Measurements from ENCODE around the gene OPRD1. TPM values are rescaled to one million over a fixed set of nuclear protein-coding genes. Genes with fewer than 3 reads are reported as not detected.
"Not testable (repeated sequence)": the region's sequence is repeated elsewhere in the genome, so short reads cannot be mapped to it uniquely, and the experiment has no call there.

The OPRD1 gene
- total and polyA plus RNA-seq, 4 donors = 0.28 to 1.4 (median 0.66) TPM

DNA sequence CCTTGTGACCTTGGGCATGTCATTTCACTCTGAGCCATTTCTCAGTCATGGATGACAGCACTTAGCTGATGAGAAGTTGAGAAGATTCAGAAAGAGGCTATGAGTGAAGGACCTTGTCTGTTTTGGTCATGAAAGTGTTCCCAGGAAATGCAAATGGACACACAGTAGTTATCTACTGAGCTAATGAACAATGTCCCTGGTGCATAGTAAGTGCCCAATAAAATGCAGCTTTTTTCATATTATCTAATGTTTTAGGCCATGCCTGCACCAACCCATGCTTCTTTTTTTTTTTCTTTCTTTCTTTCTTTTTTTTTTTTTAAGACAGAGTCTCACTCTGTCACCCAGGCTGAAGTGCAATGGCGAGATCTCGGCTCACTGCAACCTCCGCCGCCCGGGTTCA lies 58.0 kb downstream of the OPRD1 start:
- Histone ChIP-seq H3K4me1 (ENCODE audit: control insufficient read depth, insufficient read depth, low read length) (no peaks in the 10 kb centered on the region), H3K4me3 (ENCODE audit: low read depth, low read length) (no peak overlapping the region), H3K27ac (ENCODE audit: low read depth, low read length) (no peak overlapping the region), H3K27me3 (ENCODE audit: control insufficient read depth, insufficient read depth, low read length) (peaks cover 2% of the 10 kb centered on the region), H3K36me3 (ENCODE audit: control insufficient read depth, insufficient read depth, low read length) (no peaks in the 10 kb centered on the region), H3K9me3 (ENCODE audit: control insufficient read depth, insufficient read depth, low read length) (no peaks in the 10 kb centered on the region)
- 80% methylated on average over 1 of the region's 5 CpGs for WGBS (ENCODE audit: insufficient coverage)
- DNase-seq (ENCODE audit: low read depth in 4 of 6, low spot score in 6 of 6) = no peak

- H3K36me3 ChIP-seq (ENCODE audit: control insufficient read depth, insufficient read depth, low read length) = no peaks in the 10 kb centered on the region
- H3K27me3 ChIP-seq (ENCODE audit: control insufficient read depth, insufficient read depth, low read length) = no peaks in the 10 kb centered on the region
- H3K9me3 ChIP-seq (ENCODE audit: control insufficient read depth, insufficient read depth, low read length) = no peaks in the 10 kb centered on the region
- H3K4me1 ChIP-seq (ENCODE audit: control insufficient read depth, insufficient read depth, low read length) = no peaks in the 10 kb centered on the region
- no peak overlapping the region for H3K27ac ChIP-seq (ENCODE audit: low read depth, low read length)
- no peak for DNase-seq (ENCODE audit: low read depth in 4 of 6, low spot score in 6 of 6)
- H3K4me3 ChIP-seq (ENCODE audit: low read depth, low read length) = no peak overlapping the region
- 78% methylated on average over 4 of the region's 12 CpGs for WGBS (ENCODE audit: insufficient coverage)
Measured at GRCh38 chr1:28871631-28872401, 59.8 kb downstream of the OPRD1 start.

GRCh38 chr1:28875134-28875533 lies 63.2 kb downstream of the OPRD1 start:
- not testable (repeated sequence) for H3K27me3 ChIP-seq (ENCODE audit: control insufficient read depth, insufficient read depth, low read length); H3K36me3 ChIP-seq (ENCODE audit: control insufficient read depth, insufficient read depth, low read length); H3K9me3 ChIP-seq (ENCODE audit: control insufficient read depth, insufficient read depth, low read length); H3K27ac ChIP-seq (ENCODE audit: low read depth, low read length); H3K4me1 ChIP-seq (ENCODE audit: control insufficient read depth, insufficient read depth, low read length); DNase-seq (ENCODE audit: low read depth in 4 of 6, low spot score in 6 of 6); H3K4me3 ChIP-seq (ENCODE audit: low read depth, low read length)
- 86% methylated on average over 5 of the region's 5 CpGs for WGBS (ENCODE audit: insufficient coverage)

GRCh38 chr1:28877132-28877781 lies 65.3 kb downstream of the OPRD1 start:
- peak in 5 of 6 donors; percentile 62 to 94 (median 69) for DNase-seq (ENCODE audit: low read depth in 4 of 6, low spot score in 6 of 6)
- Histone ChIP-seq H3K4me3 (ENCODE audit: low read depth, low read length) (no peak overlapping the region), H3K27me3 (ENCODE audit: control insufficient read depth, insufficient read depth, low read length) (no peaks in the 10 kb centered on the region), H3K27ac (ENCODE audit: low read depth, low read length) (no peak overlapping the region), H3K36me3 (ENCODE audit: control insufficient read depth, insufficient read depth, low read length) (no peaks in the 10 kb centered on the region), H3K9me3 (ENCODE audit: control insufficient read depth, insufficient read depth, low read length) (no peaks in the 10 kb centered on the region), H3K4me1 (ENCODE audit: control insufficient read depth, insufficient read depth, low read length) (peaks cover 4% of the 10 kb centered on the region)
- WGBS (ENCODE audit: insufficient coverage) = 22% methylated on average over 13 of the region's 18 CpGs

- 86% methylated on average over 4 of the region's 4 CpGs for WGBS (ENCODE audit: insufficient coverage)
- H3K27me3 ChIP-seq (ENCODE audit: control insufficient read depth, insufficient read depth, low read length) = no peaks in the 10 kb centered on the region
- no peak for DNase-seq (ENCODE audit: low read depth in 4 of 6, low spot score in 6 of 6)
- no peaks in the 10 kb centered on the region for H3K36me3 ChIP-seq (ENCODE audit: control insufficient read depth, insufficient read depth, low read length)
- peaks cover 4% of the 10 kb centered on the region for H3K4me1 ChIP-seq (ENCODE audit: control insufficient read depth, insufficient read depth, low read length)
- no peaks in the 10 kb centered on the region for H3K9me3 ChIP-seq (ENCODE audit: control insufficient read depth, insufficient read depth, low read length)
- H3K27ac ChIP-seq (ENCODE audit: low read depth, low read length) = no peak overlapping the region
- H3K4me3 ChIP-seq (ENCODE audit: low read depth, low read length) = no peak overlapping the region
Measured at GRCh38 chr1:28878796-28879195, 66.8 kb downstream of the OPRD1 start.

- WGBS (ENCODE audit: insufficient coverage) = 27% methylated on average over 11 of the region's 13 CpGs
- Histone ChIP-seq H3K27me3 (ENCODE audit: control insufficient read depth, insufficient read depth, low read length) (peaks cover 10% of the 10 kb centered on the region), H3K4me3 (ENCODE audit: low read depth, low read length) (no peak overlapping the region)
Measured at GRCh38 chr1:28882009-28882628, 70.1 kb downstream of the OPRD1 start.

DNA sequence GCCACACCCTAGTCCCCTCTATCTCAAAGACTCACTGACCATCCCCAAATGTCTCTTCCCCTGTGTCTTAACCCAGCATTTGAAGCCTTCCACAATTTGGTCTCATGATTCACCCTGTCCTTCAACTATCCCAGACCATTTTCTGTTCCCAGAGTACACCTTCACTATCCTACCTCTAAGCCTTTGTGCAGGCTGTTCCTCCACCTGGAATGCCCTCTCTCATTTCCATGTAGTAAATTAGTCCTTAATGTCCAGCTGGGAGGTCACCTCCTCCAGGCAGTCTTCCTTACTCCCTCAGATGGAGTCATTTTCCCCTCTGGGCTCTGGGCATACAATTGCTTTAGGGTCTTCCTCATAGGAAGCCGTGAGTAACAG lies 71.3 kb downstream of the OPRD1 start:
- no peak for DNase-seq (ENCODE audit: low read depth in 4 of 6, low spot score in 6 of 6)
- 40% methylated on average over 1 of the region's 1 CpG for WGBS (ENCODE audit: insufficient coverage)
- peaks cover 20% of the 10 kb centered on the region for H3K4me1 ChIP-seq (ENCODE audit: control insufficient read depth, insufficient read depth, low read length)
- no peaks in the 10 kb centered on the region for H3K36me3 ChIP-seq (ENCODE audit: control insufficient read depth, insufficient read depth, low read length)
- peaks cover 19% of the 10 kb centered on the region for H3K27me3 ChIP-seq (ENCODE audit: control insufficient read depth, insufficient read depth, low read length)
- no peak overlapping the region for H3K4me3 ChIP-seq (ENCODE audit: low read depth, low read length)
- H3K9me3 ChIP-seq (ENCODE audit: control insufficient read depth, insufficient read depth, low read length) = no peaks in the 10 kb centered on the region
- H3K27ac ChIP-seq (ENCODE audit: low read depth, low read length) = no peak overlapping the region

More at GRCh38 chr1:28882009-28882628, 70.1 kb downstream of the OPRD1 start:
- Histone ChIP-seq H3K9me3 (ENCODE audit: control insufficient read depth, insufficient read depth, low read length) (no peaks in the 10 kb centered on the region), H3K27ac (ENCODE audit: low read depth, low read length) (no peak overlapping the region), H3K36me3 (ENCODE audit: control insufficient read depth, insufficient read depth, low read length) (no peaks in the 10 kb centered on the region), H3K4me1 (ENCODE audit: control insufficient read depth, insufficient read depth, low read length) (peaks cover 10% of the 10 kb centered on the region)
- peak in 5 of 6 donors; percentile 71 to 96 (median 76) for DNase-seq (ENCODE audit: low read depth in 4 of 6, low spot score in 6 of 6)

DNA sequence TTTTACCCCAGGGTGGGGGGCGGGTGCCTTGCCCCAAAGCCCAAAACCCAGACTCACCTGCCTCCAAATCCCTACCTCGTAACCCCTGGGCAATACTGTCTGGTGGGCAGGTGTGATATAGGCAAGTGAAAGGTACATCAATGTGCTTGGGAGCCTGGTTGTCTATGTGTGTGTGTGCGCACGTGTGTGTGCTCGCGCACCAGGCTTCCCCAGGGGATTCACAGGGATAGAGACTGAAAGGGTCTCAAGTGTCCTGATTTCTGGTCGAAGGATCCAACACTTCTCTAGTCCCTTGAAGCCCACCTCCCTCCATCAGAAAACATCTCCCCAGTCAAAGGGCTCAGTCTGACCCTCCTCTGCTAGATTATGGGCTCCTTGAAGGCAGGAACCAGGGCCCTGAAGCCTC lies 73.5 kb downstream of the OPRD1 start:
- peaks cover 20% of the 10 kb centered on the region for H3K27me3 ChIP-seq (ENCODE audit: control insufficient read depth, insufficient read depth, low read length)
- no peaks in the 10 kb centered on the region for H3K36me3 ChIP-seq (ENCODE audit: control insufficient read depth, insufficient read depth, low read length)
- H3K4me3 ChIP-seq (ENCODE audit: low read depth, low read length) = no peak overlapping the region
- WGBS (ENCODE audit: insufficient coverage) = 74% methylated on average over 3 of the region's 7 CpGs
- no peaks in the 10 kb centered on the region for H3K9me3 ChIP-seq (ENCODE audit: control insufficient read depth, insufficient read depth, low read length)
- DNase-seq (ENCODE audit: low read depth in 4 of 6, low spot score in 6 of 6) = no peak
- H3K4me1 ChIP-seq (ENCODE audit: control insufficient read depth, insufficient read depth, low read length) = peaks cover 21% of the 10 kb centered on the region
- H3K27ac ChIP-seq (ENCODE audit: low read depth, low read length) = no peak overlapping the region

GRCh38 chr1:28885977-28886730 lies 74.2 kb downstream of the OPRD1 start:
- H3K9me3 ChIP-seq (ENCODE audit: control insufficient read depth, insufficient read depth, low read length) = no peaks in the 10 kb centered on the region
- no peak overlapping the region for H3K27ac ChIP-seq (ENCODE audit: low read depth, low read length)
- no peaks in the 10 kb centered on the region for H3K36me3 ChIP-seq (ENCODE audit: control insufficient read depth, insufficient read depth, low read length)
- H3K4me3 ChIP-seq (ENCODE audit: low read depth, low read length) = no peak overlapping the region
- peaks cover 21% of the 10 kb centered on the region for H3K4me1 ChIP-seq (ENCODE audit: control insufficient read depth, insufficient read depth, low read length)
- DNase-seq (ENCODE audit: low read depth in 4 of 6, low spot score in 6 of 6) = no peak
- peaks cover 20% of the 10 kb centered on the region for H3K27me3 ChIP-seq (ENCODE audit: control insufficient read depth, insufficient read depth, low read length)
- 49% methylated on average over 10 of the region's 17 CpGs for WGBS (ENCODE audit: insufficient coverage)
